ENCODE results near the gene S1PR3. TPM values are rescaled to one million over a fixed set of nuclear protein-coding genes. Genes with fewer than 3 reads are reported as not detected.

S1PR3 gene
- total RNA-seq (2022; extraction: Qiagen RNA extraction; ENCODE audit: low read depth): 38.2 to 45.6 TPM (median 43.2 TPM) in 5 replicates

GRCh38 chr9:88991066-88992034, at the start of gene S1PR3:
S1PR3 (plus strand) TSS chr9:88991468; CDS start chr9:89001201, 9,733 bp downstream.

Other genes with a start within 250 kb of the S1PR3 start
- gene SHC3, start 187.3 kb downstream of the S1PR3 start, total RNA-seq (2022; extraction: Qiagen RNA extraction; ENCODE audit: low read depth): 0.19 to 0.59 TPM (median 0.27 TPM) in 5 replicates

Measured in A549 treated with GW870086 at 1 μM for 4 hours (cell line).